Endothelial cell (in vitro differentiated cells): ENCODE measurements around the gene GPC2. TPM values are rescaled to one million over a fixed set of nuclear protein-coding genes. Genes with fewer than 3 reads are reported as not detected.
"Not testable (repeated sequence)": the region's sequence is repeated elsewhere in the genome, so short reads cannot be mapped to it uniquely, and the experiment has no call there.

Experiments used
- DNase-seq: peaks from one replicate; pipeline ENCODE4 v3.0.0; 2021; ENCODE audit warnings: low spot score
- H3K27ac Mint-ChIP-seq: one replicate; pipeline ENCODE4 v1.8.0; 2021; ENCODE audit warnings: mixed read lengths, inconsistent platforms; ENCODE audit not compliant: unreplicated experiment
- H3K27me3 Mint-ChIP-seq: one replicate; pipeline ENCODE4 v1.8.0; 2021; ENCODE audit warnings: mild to moderate bottlenecking, moderate library complexity, mixed read lengths, inconsistent platforms; ENCODE audit not compliant: unreplicated experiment
- H3K36me3 Mint-ChIP-seq: one replicate; pipeline ENCODE4 v1.8.0; 2021; ENCODE audit warnings: mild to moderate bottlenecking, low read depth, mixed read lengths, inconsistent platforms; ENCODE audit not compliant: unreplicated experiment
- H3K4me1 Mint-ChIP-seq: one replicate; pipeline ENCODE4 v1.8.0; 2021; ENCODE audit warnings: mild to moderate bottlenecking, mixed read lengths, inconsistent platforms; ENCODE audit not compliant: unreplicated experiment
- H3K4me3 Mint-ChIP-seq: one replicate; pipeline ENCODE4 v1.8.0; 2021; ENCODE audit warnings: mild to moderate bottlenecking, mixed read lengths, inconsistent platforms; ENCODE audit not compliant: unreplicated experiment
- H3K9me3 Mint-ChIP-seq: one replicate; pipeline ENCODE4 v1.8.0; 2021; ENCODE audit warnings: mixed read lengths, inconsistent platforms; ENCODE audit not compliant: unreplicated experiment
- CTCF ChIP-seq: fragments of 200-600 bp; sonication (generic); IDR thresholded peaks from one replicate; pipeline ENCODE4 v1.5.0; 2021; ENCODE audit warnings: antibody characterized with exemption; ENCODE audit not compliant: unreplicated experiment
- total RNA-seq: library from RNA; stranded (reverse); fragmentation: NEBNext Ultra II Directional; extraction: Animal tissue kit (Norgen Biotek cat#: 25700); gene quantifications from one replicate; pipeline ENCODE4 v1.2.1, GENCODE V29; 2021; ENCODE audit not compliant: unreplicated experiment

Gene GPC2
- total RNA-seq, 1 donor from 2014 or later: 27.2 TPM

- Mint-ChIP-seq H3K27me3 (peaks cover 11% of the 10 kb centered on the region), H3K9me3 (no peaks in the 10 kb centered on the region), H3K4me3 (no peak overlapping the region), H3K36me3 (peaks cover 25% of the 10 kb centered on the region), H3K4me1 (no peaks in the 10 kb centered on the region), H3K27ac (no peak overlapping the region)
- DNase-seq: no peak
- TF ChIP-seq CTCF: no peak
Measured at GRCh38 chr7:100221231-100221718, 44.1 kb upstream of the GPC2 start.

- no peak for DNase-seq
- Mint-ChIP-seq H3K4me3 (peak overlapping the region; percentile 47), H3K27me3 (peaks cover 9% of the 10 kb centered on the region), H3K27ac (no peak overlapping the region), H3K4me1 (no peaks in the 10 kb centered on the region), H3K9me3 (no peaks in the 10 kb centered on the region), H3K36me3 (peaks cover 25% of the 10 kb centered on the region)
- no peak for TF ChIP-seq CTCF
Measured at GRCh38 chr7:100220586-100221230, 43.5 kb upstream of the GPC2 start.

- Mint-ChIP-seq H3K27ac (peak within 1 kb of the TSS; percentile 75), H3K36me3 (peaks cover 25% of the 10 kb centered on the region), H3K4me3 (peak within 1 kb of the TSS; percentile 70)
- H3K27me3 Mint-ChIP-seq, H3K9me3 Mint-ChIP-seq, H3K4me1 Mint-ChIP-seq, DNase-seq: not testable (repeated sequence)
Measured at GRCh38 chr7:100219801-100220585, 42.8 kb upstream of the GPC2 start, which contains the start of gene PVRIG. Gene PVRIG (plus strand): TSS chr7:100219949. CDS start chr7:100219971, 22 bp downstream.

- peak overlapping the region; percentile 75 for H3K27ac Mint-ChIP-seq
- DNase-seq: no peak
- TF ChIP-seq CTCF: no peak
- peaks cover 25% of the 10 kb centered on the region for H3K36me3 Mint-ChIP-seq
- H3K27me3 Mint-ChIP-seq: peaks cover 9% of the 10 kb centered on the region
- no peaks in the 10 kb centered on the region for H3K9me3 Mint-ChIP-seq
- no peaks in the 10 kb centered on the region for H3K4me1 Mint-ChIP-seq
- peak overlapping the region; percentile 70 for H3K4me3 Mint-ChIP-seq
Measured at GRCh38 chr7:100219271-100219737, 42.1 kb upstream of the GPC2 start.

- DNase-seq: peak; percentile 93
- H3K4me1 Mint-ChIP-seq, H3K4me3 Mint-ChIP-seq, H3K27ac Mint-ChIP-seq, H3K9me3 Mint-ChIP-seq: not testable (repeated sequence)
- Mint-ChIP-seq H3K36me3 (peaks cover 21% of the 10 kb centered on the region), H3K27me3 (peaks cover 11% of the 10 kb centered on the region)
- TF ChIP-seq CTCF: peak; percentile 54
Measured at GRCh38 chr7:100217934-100218333, 40.8 kb upstream of the GPC2 start.
